D341Med (cell line): ENCODE measurements around the gene LSM12.

ENCODE experiments used
- DNase-seq: peaks from one replicate; pipeline ENCODE4 v3.0.0; 2012; ENCODE audit warnings: low spot score

The LSM12 gene

GRCh38 chr17:43986225-43986981 lies 80.1 kb downstream of the LSM12 start:
- DNase-seq, result peak; percentile 28

GRCh38 chr17:43984521-43984920 lies 82.0 kb downstream of the LSM12 start:
- peak; percentile 22 for DNase-seq
